Fibroblast of villous mesenchyme (primary cell): ENCODE data around the gene RNF103. TPM values are rescaled to one million over a fixed set of nuclear protein-coding genes. Genes with fewer than 3 reads are reported as not detected.

Experiments
- DNase-seq: peaks from one replicate; pipeline ENCODE4 v3.0.0-alpha.2; 2010; ENCODE audit warnings: low read depth
- H3K4me3 ChIP-seq: 2 replicates; pipeline ENCODE4 v1.5.1; 2011; ENCODE audit warnings: low read depth, mild to moderate bottlenecking, low read length
- CTCF ChIP-seq: IDR thresholded peaks from 2 replicates; pipeline ENCODE4 v1.5.1; 2012; ENCODE audit warnings: low read depth, mild to moderate bottlenecking, low read length; ENCODE audit not compliant: insufficient read depth
- total RNA-seq: library from RNA; depleted of rRNA; stranded (reverse); fragments of >200 nt; gene quantifications from 2 replicates; pipeline ENCODE4 v1.2.3, GENCODE V29; 2012

Gene RNF103
- total RNA-seq, 1 donor = 25.0 TPM

DNA sequence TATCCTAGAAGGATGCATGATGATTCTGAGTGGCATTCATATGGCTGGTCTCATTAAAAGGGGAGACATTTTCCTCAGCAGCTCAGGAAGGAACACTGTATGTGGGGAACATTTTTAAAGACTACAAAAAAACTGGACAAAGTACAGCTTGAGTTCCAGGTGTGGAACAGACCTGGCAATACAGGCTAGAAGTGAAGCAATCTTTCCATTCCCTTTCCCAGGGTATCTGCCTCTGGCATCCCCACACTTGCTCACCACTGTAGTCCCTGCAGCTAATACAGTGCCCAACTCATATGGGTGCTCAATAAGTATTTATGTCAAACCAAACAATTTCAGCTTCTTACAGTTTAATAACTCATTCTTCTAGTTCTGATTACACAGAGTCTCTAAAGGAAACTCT is 8.1 kb downstream of the RNF103 start:
- no peak overlapping the region for H3K4me3 ChIP-seq
- no peak for TF ChIP-seq CTCF
- no peak for DNase-seq

GRCh38 chr2:86613515-86613914 is 10.2 kb downstream of the RNF103 start:
- DNase-seq = no peak
- no peak overlapping the region for H3K4me3 ChIP-seq
- no peak for TF ChIP-seq CTCF

- no peak overlapping the region for H3K4me3 ChIP-seq
- DNase-seq = no peak
- no peak for TF ChIP-seq CTCF
Measured at GRCh38 chr2:86610871-86611270, 12.8 kb downstream of the RNF103 start.

DNA sequence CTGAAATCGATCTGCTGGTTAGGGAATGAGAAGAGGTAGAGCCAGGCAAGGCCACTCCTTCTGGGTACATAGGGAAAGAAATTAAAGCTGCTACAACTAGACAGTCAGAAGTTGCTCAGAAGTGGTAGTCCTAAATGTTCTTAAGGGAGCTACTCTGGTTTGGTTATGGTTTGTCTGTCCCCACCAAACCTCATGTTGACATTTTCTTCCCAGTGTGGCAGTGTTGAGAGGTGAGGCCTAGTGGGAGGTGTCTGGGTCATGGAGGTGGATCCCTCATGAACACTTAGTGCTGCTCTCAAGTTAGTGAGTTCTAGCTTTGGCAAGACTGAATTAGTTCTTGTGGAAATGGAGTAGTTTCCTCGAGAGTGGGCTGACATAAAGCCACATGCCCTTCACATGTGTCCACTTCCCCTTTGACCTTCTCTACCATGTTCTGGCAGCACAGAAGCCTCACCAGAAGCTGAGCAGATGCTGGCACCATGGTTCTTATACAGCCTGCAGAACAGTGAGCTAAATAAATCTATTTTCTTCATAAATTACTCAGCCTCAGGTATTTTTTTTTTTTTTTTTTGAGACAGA is 14.7 kb downstream of the RNF103 start:
- no peak for TF ChIP-seq CTCF
- no peak for DNase-seq
- H3K4me3 ChIP-seq = no peak overlapping the region

DNA sequence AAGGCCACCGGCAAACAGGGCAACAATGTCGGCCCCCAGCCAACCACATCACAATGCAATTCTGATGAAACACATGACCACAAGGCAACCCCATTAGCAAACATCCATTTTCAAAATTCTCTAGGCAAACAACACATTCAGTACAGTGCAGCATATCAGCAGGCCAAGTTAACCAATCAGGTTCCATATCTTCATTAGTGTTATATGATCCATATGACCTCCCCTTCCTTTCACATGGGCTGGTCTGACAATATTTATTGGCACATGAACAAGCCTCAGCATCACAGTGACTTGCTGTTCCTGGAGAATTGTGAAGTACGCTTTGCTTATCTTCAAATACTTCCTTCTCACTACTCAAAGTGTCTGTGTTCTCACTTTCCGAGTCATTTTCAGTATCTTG is 19.8 kb downstream of the RNF103 start:
- no peak for DNase-seq
- H3K4me3 ChIP-seq = no peak overlapping the region
- no peak for TF ChIP-seq CTCF

- no peak for DNase-seq
- H3K4me3 ChIP-seq = no peak overlapping the region
- no peak for TF ChIP-seq CTCF
Measured at GRCh38 chr2:86598966-86599365, 24.7 kb downstream of the RNF103 start.

- H3K4me3 ChIP-seq = no peak overlapping the region
- TF ChIP-seq CTCF = no peak
- DNase-seq = no peak
Measured at GRCh38 chr2:86596118-86596517, 27.5 kb downstream of the RNF103 start.
